Right atrium auricular region (tissue), 2 donors: ENCODE measurements around the gene APOL4. TPM values are rescaled to one million over a fixed set of nuclear protein-coding genes. Genes with fewer than 3 reads are reported as not detected.
A peak's percentile ranks its signal among the peaks of the same experiment; 100 is the strongest.

Experiments
- DNase-seq: peaks from one replicate; pipeline ENCODE4 v3.0.0-alpha.2; 2019; ENCODE audit warnings: low spot score
- H3K27ac ChIP-seq, 2 donors: fragments of 200-600 bp; sonication (generic); 1 replicate in 1 of 2; 2 replicates in 1 of 2; pipeline ENCODE4 v1.5.1; 2016 to 2019
- H3K27me3 ChIP-seq, 2 donors: fragments of 200-600 bp; sonication (generic); one replicate each; pipeline versions ENCODE4 v1.5.1 to v1.6.0; 2017 to 2019
- H3K36me3 ChIP-seq: fragments of 200-600 bp; sonication (generic); one replicate; pipeline ENCODE4 v1.5.1; 2016
- H3K4me1 ChIP-seq, 2 donors: fragments of 200-600 bp; sonication (generic); one replicate each; pipeline versions ENCODE4 v1.5.1 to v1.6.0; 2017 to 2019
- H3K4me3 ChIP-seq, 2 donors: fragments of 200-600 bp; sonication (generic); 1 replicate in 1 of 2; 2 replicates in 1 of 2; pipeline ENCODE4 v1.5.1; 2017 to 2019; ENCODE audit warnings: mild to moderate bottlenecking in 1 of 2, moderate library complexity in 1 of 2
- H3K9me3 ChIP-seq, 2 donors: fragments of 200-600 bp; sonication (generic); one replicate each; pipeline ENCODE4 v1.5.1; 2019
- total RNA-seq, 2 donors: library from RNA; depleted of rRNA; stranded (reverse); fragments of >200 nt; gene quantifications; one replicate each; pipeline ENCODE4 v1.1.0, GENCODE V29; 2016
- TF ChIP-seq, protein P1 (sequence below), 2 donors: fragments of 200-600 bp; sonication (generic); IDR thresholded peaks; one replicate each; pipeline ENCODE4 v1.5.1; 2019; ENCODE audit warnings: antibody characterized with exemption in 2 of 2

APOL4 gene
- total RNA-seq, 2 donors from 2014 or later = 0.24 to 2.1 TPM

DNA sequence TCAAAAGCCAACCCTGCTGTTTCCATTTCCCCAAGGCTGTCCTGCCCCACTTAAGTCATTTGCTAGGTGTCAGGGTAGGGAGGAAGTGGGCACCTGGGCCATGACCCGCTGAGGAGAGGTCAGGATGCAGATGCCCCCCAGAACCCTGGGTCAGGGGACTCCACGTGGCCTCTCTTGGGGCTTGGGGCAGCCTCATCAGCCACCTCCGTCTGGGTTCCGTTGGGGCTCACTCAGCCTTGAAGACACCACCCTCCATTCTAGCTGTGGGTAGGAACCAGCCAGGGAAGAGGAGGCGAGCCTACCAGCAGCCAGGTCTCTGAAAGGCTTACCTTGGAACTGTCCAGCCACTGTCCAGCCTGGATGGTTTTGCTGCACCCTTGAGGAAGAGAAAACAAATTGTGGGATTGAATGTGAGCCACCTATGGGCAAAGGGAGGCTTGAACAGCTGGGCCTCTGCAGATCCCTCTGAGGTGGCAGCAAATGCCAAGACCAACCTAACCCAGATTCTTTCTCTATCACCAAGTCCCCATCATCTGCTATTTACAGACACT, 2.5 kb downstream of the APOL4 start:
- H3K27ac ChIP-seq = no peak overlapping the region
- TF ChIP-seq, protein P1, sequence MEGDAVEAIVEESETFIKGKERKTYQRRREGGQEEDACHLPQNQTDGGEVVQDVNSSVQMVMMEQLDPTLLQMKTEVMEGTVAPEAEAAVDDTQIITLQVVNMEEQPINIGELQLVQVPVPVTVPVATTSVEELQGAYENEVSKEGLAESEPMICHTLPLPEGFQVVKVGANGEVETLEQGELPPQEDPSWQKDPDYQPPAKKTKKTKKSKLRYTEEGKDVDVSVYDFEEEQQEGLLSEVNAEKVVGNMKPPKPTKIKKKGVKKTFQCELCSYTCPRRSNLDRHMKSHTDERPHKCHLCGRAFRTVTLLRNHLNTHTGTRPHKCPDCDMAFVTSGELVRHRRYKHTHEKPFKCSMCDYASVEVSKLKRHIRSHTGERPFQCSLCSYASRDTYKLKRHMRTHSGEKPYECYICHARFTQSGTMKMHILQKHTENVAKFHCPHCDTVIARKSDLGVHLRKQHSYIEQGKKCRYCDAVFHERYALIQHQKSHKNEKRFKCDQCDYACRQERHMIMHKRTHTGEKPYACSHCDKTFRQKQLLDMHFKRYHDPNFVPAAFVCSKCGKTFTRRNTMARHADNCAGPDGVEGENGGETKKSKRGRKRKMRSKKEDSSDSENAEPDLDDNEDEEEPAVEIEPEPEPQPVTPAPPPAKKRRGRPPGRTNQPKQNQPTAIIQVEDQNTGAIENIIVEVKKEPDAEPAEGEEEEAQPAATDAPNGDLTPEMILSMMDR (IDR thresholded peaks at IDR 0.05) = no peak

DNA sequence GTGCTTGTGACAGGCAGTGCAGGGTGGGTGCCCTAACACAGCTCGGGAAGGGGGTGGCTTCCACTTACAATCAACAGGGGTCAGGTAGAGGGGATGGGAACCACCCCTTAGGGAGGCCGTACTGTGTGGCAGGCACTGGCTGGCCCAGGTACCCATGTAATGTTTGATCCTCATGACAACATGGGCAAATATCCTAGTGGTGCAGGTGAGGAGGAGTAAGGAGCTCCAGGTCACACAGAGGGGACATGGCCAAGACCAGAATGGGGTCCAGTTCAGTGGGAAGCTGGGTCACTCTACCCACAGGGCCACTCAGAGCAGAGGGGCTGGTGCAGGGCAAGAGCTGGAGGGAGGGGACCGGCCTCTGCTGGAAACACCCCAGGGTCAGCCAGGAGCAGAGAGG, 3.1 kb downstream of the APOL4 start:
- no peak overlapping the region for H3K4me3 ChIP-seq
- no peaks in the 10 kb centered on the region for H3K9me3 ChIP-seq
- no peaks in the 10 kb centered on the region for H3K36me3 ChIP-seq
- TF ChIP-seq, protein P1 (IDR thresholded peaks at IDR 0.05) = no peak
- no peaks in the 10 kb centered on the region for H3K27me3 ChIP-seq
- DNase-seq = no peak
- H3K27ac ChIP-seq = no peak overlapping the region
- H3K4me1 ChIP-seq = peaks cover 0 to 42% of the 10 kb centered on the region in 2 donors

More for the DNA sequence above, 2.5 kb downstream of the APOL4 start:
- no peak overlapping the region for H3K4me3 ChIP-seq
- peaks cover 0 to 42% of the 10 kb centered on the region in 2 donors for H3K4me1 ChIP-seq
- no peaks in the 10 kb centered on the region for H3K36me3 ChIP-seq
- H3K9me3 ChIP-seq = no peaks in the 10 kb centered on the region
- DNase-seq = no peak
- H3K27me3 ChIP-seq = no peaks in the 10 kb centered on the region

DNA sequence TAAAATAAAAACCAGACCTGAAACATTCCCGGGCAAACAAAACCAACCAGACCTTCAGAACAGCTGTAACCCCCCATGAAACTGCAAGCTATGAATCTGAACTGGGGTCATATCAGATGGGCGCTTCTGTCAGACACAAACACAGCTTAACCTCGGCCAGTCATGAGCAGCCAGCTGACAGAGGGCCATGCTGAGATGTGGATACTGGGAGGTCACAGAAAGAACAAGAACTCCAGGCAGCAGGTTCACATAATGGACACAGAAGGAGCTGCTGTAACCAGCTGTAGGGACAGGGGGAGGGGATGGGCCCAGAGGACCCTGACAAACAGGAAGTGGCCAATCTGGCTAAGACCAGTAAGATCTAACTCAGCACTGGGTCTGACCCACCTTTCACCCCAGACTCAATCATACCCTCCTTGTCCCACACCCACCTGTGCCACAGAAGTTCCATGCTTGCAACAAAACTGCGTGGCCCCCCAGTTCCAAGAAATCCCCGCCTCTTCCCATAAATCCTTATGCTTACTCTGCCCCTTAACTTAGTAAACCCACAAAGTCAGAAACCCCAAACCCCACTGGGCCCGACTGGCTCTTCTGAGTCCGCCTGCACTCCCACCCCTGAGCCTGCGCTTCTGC, 4.0 kb downstream of the APOL4 start:
- Histone ChIP-seq H3K4me1 (peaks cover 0 to 42% of the 10 kb centered on the region in 2 donors), H3K9me3 (no peaks in the 10 kb centered on the region), H3K4me3 (no peak overlapping the region), H3K27ac (peak overlapping the region; percentile 21 to 39), H3K27me3 (no peaks in the 10 kb centered on the region), H3K36me3 (no peaks in the 10 kb centered on the region)
- no peak for DNase-seq
- TF ChIP-seq, protein P1 (IDR thresholded peaks at IDR 0.05) = no peak

DNA sequence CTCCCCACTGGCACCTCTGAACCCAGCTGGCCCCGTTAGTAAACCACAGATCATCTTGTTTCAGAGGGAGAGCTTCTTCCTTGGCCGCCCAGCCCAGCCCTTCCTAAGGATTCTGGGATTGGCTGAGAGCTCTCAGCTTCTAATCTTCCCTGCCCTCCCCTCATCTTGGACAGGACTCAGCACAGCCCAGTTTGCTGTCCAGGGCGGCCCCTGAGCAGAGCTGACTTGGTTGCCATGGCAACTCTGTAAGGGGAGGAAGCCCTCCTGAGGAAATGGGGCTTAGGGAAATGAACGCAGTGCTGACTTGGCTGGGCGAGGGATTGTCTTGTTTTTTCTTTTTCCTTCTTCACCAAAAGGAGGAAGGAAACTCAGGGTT, 4.6 kb downstream of the APOL4 start:
- Histone ChIP-seq H3K27me3 (no peaks in the 10 kb centered on the region), H3K4me3 (no peak overlapping the region), H3K27ac (peak overlapping the region; percentile 21 to 39), H3K9me3 (no peaks in the 10 kb centered on the region), H3K36me3 (no peaks in the 10 kb centered on the region), H3K4me1 (peaks cover 0 to 39% of the 10 kb centered on the region in 2 donors)
- peak; percentile 74 for DNase-seq
- TF ChIP-seq, protein P1 (IDR thresholded peaks at IDR 0.05) = no peak

DNA sequence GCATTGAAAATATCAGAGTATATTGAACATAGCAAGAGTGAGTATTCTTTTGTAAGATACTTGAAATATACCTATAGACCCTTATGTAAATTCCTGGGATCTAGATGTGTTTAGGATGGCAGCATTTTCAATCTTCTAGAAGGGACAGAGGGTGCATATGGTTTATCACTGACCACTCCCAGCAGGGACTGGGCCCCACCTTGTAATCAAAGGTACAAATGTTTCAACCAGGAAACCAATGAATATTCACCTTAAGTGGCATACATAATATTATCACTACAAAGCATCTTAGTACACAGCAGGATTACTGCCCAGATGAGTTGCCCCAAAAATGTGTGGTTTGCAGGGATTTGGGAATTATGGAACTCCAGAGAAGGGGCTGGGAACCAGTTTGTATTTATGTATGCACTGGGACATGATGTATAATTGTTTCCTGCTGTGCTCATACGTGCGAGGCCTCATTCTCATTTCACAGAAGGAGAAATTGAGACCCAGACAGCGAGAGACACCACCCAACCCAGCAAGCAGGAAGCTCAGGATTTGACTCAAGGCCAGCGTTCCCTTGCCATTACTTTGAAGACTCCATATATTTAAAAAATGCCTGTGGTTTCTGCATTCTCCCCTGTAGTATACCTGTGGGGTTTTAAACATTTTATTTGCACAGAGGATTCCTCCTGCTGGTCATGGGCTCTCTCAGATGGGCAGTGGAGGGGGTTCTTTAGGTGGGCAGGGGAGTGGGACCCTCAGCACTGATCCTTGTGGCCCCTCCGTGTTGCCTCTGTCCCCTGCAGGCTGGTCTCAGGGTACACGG, 5.2 kb downstream of the APOL4 start:
- no peak overlapping the region for H3K4me3 ChIP-seq
- no peaks in the 10 kb centered on the region for H3K9me3 ChIP-seq
- H3K4me1 ChIP-seq = peaks cover 0 to 33% of the 10 kb centered on the region in 2 donors
- H3K36me3 ChIP-seq = no peaks in the 10 kb centered on the region
- DNase-seq = no peak
- peak overlapping the region in 1 of 2 donors; percentile 39 for H3K27ac ChIP-seq
- TF ChIP-seq, protein P1 (IDR thresholded peaks at IDR 0.05) = no peak
- H3K27me3 ChIP-seq = no peaks in the 10 kb centered on the region
